LNCaP clone FGC (cell line): ENCODE results near the gene CCDC24.

Experiments used
- DNase-seq: peaks from one replicate; pipeline ENCODE4 v3.0.0-alpha.2; 2011; ENCODE audit warnings: low read depth
- H3K4me3 ChIP-seq: 2 replicates; pipeline ENCODE4 v1.5.1; 2011; ENCODE audit warnings: mild to moderate bottlenecking, low read depth, low read length, control low read depth
- TF ChIP-seq, protein P1 (sequence below): IDR thresholded peaks from 2 replicates; pipeline ENCODE4 v1.5.1; 2012; ENCODE audit warnings: mild to moderate bottlenecking; ENCODE audit not compliant: control insufficient read depth, insufficient read depth; ENCODE audit errors: extremely low read depth

The CCDC24 gene

DNA sequence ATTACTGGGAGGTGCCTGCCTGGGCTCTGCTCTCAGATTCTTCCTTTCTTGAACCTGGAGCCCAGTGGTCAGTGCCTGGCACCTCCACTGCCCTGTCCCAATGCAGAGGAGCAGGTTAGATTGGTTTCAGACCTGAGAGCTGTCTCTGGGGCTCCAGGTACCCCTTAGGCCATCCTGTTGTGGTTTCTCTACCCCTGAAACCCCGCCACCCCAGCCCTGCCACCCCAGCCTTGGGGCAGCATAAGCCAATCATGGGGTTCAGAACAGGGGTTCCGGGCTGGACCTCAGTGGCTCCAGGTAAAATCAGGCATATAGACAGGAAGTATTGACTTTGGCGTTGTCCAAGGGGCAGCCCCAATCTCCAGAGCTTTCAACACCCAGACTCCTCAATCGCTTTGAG lies 43.0 kb downstream of the CCDC24 start:
- no peak overlapping the region for H3K4me3 ChIP-seq
- no peak for DNase-seq
- TF ChIP-seq, protein P1, sequence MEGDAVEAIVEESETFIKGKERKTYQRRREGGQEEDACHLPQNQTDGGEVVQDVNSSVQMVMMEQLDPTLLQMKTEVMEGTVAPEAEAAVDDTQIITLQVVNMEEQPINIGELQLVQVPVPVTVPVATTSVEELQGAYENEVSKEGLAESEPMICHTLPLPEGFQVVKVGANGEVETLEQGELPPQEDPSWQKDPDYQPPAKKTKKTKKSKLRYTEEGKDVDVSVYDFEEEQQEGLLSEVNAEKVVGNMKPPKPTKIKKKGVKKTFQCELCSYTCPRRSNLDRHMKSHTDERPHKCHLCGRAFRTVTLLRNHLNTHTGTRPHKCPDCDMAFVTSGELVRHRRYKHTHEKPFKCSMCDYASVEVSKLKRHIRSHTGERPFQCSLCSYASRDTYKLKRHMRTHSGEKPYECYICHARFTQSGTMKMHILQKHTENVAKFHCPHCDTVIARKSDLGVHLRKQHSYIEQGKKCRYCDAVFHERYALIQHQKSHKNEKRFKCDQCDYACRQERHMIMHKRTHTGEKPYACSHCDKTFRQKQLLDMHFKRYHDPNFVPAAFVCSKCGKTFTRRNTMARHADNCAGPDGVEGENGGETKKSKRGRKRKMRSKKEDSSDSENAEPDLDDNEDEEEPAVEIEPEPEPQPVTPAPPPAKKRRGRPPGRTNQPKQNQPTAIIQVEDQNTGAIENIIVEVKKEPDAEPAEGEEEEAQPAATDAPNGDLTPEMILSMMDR, result no peak

DNA sequence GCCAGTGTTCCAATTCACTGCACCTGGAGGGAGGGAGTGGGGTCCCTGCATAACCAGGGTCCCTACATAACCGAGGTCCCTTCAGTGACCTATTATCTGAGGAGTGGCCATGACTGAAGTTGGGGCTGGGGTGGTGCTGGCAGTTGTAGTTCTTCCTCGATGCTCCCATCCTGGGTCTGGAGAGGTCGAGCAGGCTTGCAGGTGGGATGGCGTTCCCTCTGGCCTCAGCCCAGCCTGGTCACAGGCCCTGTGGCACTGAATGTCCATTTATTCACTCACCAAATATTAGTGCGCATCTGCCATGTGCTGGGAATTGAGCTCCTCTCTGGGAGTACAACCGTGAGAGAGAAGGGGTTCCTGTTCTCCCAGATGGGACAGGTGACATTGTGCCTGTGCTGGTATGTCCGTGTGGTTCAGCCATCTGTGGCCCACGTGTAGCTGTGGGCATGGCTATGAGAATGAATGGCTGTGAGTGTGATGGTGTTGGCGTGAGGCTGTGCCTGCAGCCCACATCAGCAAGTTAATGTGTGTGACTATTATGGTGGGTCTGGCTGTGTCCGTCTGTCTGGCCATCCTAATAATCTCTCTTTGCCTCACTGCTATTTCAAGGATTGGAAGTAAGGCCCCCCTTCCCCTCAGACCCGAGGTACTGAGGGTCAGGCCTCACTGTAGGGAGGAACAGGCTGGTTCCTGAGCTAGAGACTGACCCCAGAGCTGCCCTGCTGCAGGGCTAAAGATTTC lies 43.7 kb downstream of the CCDC24 start:
- TF ChIP-seq, protein P1, result no peak

DNA sequence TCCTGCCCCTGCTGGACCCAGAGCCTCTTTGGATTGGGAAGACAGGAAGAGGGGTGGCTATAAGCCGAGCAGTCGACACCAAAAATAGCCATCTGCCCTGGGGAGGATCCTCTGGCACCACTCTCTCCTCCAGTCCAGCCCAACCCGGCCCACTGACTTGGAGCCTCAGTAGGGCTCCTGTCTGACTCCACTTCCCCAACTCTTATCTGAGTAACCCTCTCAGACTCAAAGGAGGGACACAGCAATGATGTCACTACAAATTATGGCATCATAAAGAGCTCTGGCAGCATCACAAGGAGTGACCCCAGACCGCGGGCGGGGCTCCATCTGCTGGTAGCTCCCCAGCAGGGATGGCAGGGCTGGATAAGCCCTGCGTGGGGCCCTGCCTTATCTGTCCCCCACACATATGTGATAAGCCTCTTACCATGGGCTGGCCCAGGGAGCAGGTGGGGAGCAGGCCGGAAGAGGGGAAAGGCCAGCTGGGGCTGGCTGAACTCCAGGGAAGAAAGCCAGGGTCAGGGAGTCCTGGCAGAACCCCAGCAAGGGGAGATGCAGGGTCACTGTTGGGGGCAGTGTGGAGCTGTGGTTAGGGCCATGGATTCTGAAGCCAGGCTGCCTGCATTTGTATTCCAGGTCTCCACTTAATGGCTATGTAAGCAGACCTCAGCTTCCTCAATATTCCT lies 44.5 kb downstream of the CCDC24 start:
- TF ChIP-seq, protein P1, result no peak
- no peak overlapping the region for H3K4me3 ChIP-seq
- no peak for DNase-seq

More for the DNA sequence above, 43.7 kb downstream of the CCDC24 start:
- DNase-seq, result no peak
- H3K4me3 ChIP-seq, result no peak overlapping the region

DNA sequence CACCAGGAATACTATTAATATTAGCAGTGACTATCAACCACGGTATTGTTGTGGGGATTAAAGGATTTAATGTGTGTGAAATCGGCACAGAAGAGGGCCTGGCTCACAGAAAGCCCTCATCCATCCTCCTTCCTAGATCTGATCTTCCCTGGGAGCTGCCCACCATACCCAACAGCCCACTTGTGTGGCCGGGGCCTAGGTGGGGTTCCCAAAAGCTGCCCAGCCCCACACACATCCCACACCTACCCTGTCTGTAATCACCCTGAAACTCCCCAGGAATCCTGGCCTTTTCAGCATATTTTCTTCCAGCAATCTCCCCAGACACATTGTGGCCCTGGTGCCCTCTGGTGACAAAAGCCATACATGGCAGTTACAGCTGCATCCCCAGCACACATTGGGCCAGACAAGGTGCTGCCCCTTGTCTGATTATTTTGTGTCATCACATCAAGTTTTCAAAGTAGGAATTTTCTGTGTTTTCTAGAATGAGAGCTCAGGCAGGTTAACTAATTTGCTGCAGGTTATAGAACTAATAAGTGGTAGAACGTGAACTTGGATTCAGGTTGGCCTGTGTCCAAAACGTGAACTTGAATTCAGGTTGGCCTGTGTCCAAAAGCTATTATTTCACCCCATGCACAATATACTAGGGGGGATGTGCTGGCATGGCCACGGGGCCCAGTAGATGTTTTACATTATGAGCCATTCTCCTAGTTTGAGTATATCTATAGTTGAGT lies 45.2 kb downstream of the CCDC24 start:
- no peak for DNase-seq

DNA sequence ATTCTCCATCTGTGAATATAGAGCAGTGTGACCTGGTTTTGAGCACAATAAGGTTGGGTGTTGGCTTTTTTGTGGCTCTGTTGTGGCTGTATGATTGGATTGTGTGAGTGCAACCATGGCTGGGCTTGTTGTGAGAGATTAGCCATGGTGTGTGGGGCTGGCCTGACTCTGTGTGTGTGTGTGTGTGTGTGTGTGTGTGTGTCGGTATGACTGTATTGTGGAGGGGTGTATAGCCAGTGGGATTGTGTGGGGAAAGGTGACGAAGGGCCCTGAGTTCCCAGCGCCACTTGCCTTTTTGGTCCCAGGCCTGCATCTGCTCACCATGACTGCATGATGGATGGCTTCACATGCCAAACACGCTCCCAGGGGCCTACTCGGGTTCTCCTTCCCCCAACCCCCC lies 45.8 kb downstream of the CCDC24 start:
- TF ChIP-seq, protein P1, result no peak
- no peak overlapping the region for H3K4me3 ChIP-seq
- DNase-seq, result no peak

More for the DNA sequence above, 45.2 kb downstream of the CCDC24 start:
- H3K4me3 ChIP-seq, result no peak overlapping the region
- TF ChIP-seq, protein P1, result peak; percentile 95

DNA sequence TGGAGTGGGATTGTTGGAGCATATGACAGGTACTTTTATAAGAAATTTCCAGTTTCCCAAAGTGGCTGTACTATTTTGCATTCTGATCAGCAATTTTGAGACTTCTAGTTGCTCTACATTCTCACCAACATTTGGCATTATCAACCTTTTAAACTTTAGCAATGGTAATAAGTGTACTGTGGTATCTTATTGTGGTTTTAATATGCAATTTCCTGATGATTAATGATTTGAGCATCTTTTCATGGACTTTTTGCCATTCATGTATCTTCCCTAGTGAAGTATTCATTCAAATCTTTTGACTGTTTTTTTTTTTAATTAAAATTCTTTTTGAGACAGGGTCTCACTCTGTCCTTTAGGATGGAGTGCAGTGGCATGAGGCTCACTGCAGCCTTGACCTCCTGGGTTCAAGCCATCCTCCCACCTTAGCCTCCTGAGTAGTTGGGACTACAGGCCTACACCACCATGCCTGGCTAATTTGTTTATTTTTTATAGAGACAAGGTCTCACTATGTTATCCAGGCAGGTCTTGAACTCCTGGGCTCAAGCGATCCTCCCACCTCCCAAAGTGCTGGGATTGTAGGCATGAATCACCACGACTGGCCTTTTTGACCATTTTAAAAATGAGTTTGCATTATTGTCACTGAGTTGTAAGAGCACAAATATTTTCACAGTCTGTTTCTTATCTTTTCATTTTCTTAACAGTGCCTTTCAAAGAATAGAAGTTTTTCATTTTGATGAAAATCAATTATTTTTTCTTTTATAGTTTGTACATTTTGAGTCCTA lies 47.7 kb downstream of the CCDC24 start:
- TF ChIP-seq, protein P1, result no peak
- no peak for DNase-seq
- no peak overlapping the region for H3K4me3 ChIP-seq
